NCI-H524 (cell line): ENCODE data around the gene PSEN1.

Experiments
- DNase-seq, 2 experiments: peaks; one replicate each; lab custom pipeline; 2025; lab: John Stamatoyannopoulos, UW

The PSEN1 gene

GRCh38 chr14:73254247-73255004 is 118.1 kb downstream of the PSEN1 start:
- no peak for DNase-seq

GRCh38 chr14:73255005-73255400 is 118.7 kb downstream of the PSEN1 start:
- no peak for DNase-seq

GRCh38 chr14:73255693-73256225 is 119.5 kb downstream of the PSEN1 start:
- no peak for DNase-seq

GRCh38 chr14:73258076-73258475 is 121.8 kb downstream of the PSEN1 start:
- DNase-seq: no peak

- no peak for DNase-seq
These were observed 122.7 kb downstream of the PSEN1 start for GRCh38 chr14:73258845-73259611.

GRCh38 chr14:73259837-73260236 is 123.5 kb downstream of the PSEN1 start:
- no peak for DNase-seq

- no peak for DNase-seq
These were observed 124.3 kb downstream of the PSEN1 start for GRCh38 chr14:73260574-73260973.

GRCh38 chr14:73261075-73261474 is 124.8 kb downstream of the PSEN1 start:
- no peak for DNase-seq

GRCh38 chr14:73261520-73262426 is 125.5 kb downstream of the PSEN1 start:
- DNase-seq: no peak

- DNase-seq: no peak
These were observed 126.3 kb downstream of the PSEN1 start for GRCh38 chr14:73262427-73263183.

- no peak for DNase-seq
These were observed 127.3 kb downstream of the PSEN1 start for GRCh38 chr14:73263606-73264005.

GRCh38 chr14:73264080-73264884 is 128.0 kb downstream of the PSEN1 start:
- no peak for DNase-seq

- DNase-seq: peak in 1 of 2 experiments; percentile 51
These were observed 128.8 kb downstream of the PSEN1 start for GRCh38 chr14:73264885-73265720.

- DNase-seq: peak in 1 of 2 experiments; percentile 15
These were observed 129.4 kb downstream of the PSEN1 start for GRCh38 chr14:73265721-73266046.

GRCh38 chr14:73266317-73266716 is 130.0 kb downstream of the PSEN1 start:
- no peak for DNase-seq

- DNase-seq: no peak
These were observed 131.2 kb downstream of the PSEN1 start for GRCh38 chr14:73267474-73267873.

- DNase-seq: no peak
These were observed 133.6 kb downstream of the PSEN1 start for GRCh38 chr14:73269729-73270531.

GRCh38 chr14:73272393-73272792 is 136.1 kb downstream of the PSEN1 start:
- DNase-seq: peak; percentile 93 to 98
